ENCODE results near the gene CRYBG1. TPM values are rescaled to one million over a fixed set of nuclear protein-coding genes. Genes with fewer than 3 reads are reported as not detected.

Gene CRYBG1
- total and polyA plus RNA-seq, 2 donors (not counting 3 experiments of a cell fraction or from before 2014, with no cell fraction given): 4.1 to 30.1 TPM

GRCh38 chr6:106377061-106377540, 16.6 kb downstream of the CRYBG1 start:
- no peak for TF ChIP-seq GATA2 (IDR thresholded peaks at IDR 0.05; ENCODE audit: insufficient read depth, insufficient read length, low read depth, low read length)
- TF ChIP-seq MYC (IDR thresholded peaks at IDR 0.05; ENCODE audit: low read depth, low read length): no peak
- no peak for TF ChIP-seq POLR2AphosphoS5 (IDR thresholded peaks at IDR 0.05; ENCODE audit: insufficient read depth, low read depth, low read length)
- TF ChIP-seq FOS (IDR thresholded peaks at IDR 0.05; ENCODE audit: borderline replicate concordance, insufficient read depth, low read length): no peak
- TF ChIP-seq JUN (IDR thresholded peaks at IDR 0.05; ENCODE audit: borderline replicate concordance, insufficient read depth, insufficient read length, low read depth): no peak
- no peak for TF ChIP-seq EZH2 (IDR thresholded peaks at IDR 0.05; ENCODE audit: borderline replicate concordance, low read depth, low read length, severe bottlenecking)
- no peak for TF ChIP-seq POLR2A (IDR thresholded peaks at IDR 0.05; ENCODE audit: low read depth, low read length)
- no peak for TF ChIP-seq CTCF (IDR thresholded peaks at IDR 0.05; ENCODE audit: extremely low read depth in 1 of 2, insufficient read depth in 1 of 2, low read depth in 1 of 2, low read length in 2 of 2)
- no peak for TF ChIP-seq MAX (IDR thresholded peaks at IDR 0.05; ENCODE audit: insufficient read depth, insufficient read length)
- H3K27ac ChIP-seq (ENCODE audit: insufficient read depth, low read depth, low read length): no peak overlapping the region
- H3K4me2 ChIP-seq (ENCODE audit: insufficient read depth, low read length): peak overlapping the region; percentile 44
- H2AFZ ChIP-seq (ENCODE audit: low read depth, low read length): peak overlapping the region; percentile 36
- CTCF ChIA-PET: interaction anchor here (0.9 to 2.8 kb wide), 3 partner anchors 16 to 37 kb away, joined by 3 to 11 read pairs (median 3); partner anchors contain the start of gene CRYBG1
- H3K9me3 ChIP-seq (replicated peaks; ENCODE audit: control insufficient read depth, insufficient read depth, low read length): no peaks in the 10 kb centered on the region
- dilution Hi-C loops (cut with MboI; ENCODE audit: extremely low pct_ligation_motif_present, low sequenced_read_pairs): no loop called here
- no peak overlapping the region for H3K9ac ChIP-seq (replicated peaks; ENCODE audit: extremely low read depth, insufficient read depth, low read length)
- intact Hi-C loops (cut with micrococcal nuclease): no loop called here
- no peaks in the 10 kb centered on the region for H3K9me1 ChIP-seq (replicated peaks; ENCODE audit: control insufficient read depth, extremely low read depth, insufficient read depth, low read length)
- no peaks in the 10 kb centered on the region for H4K20me1 ChIP-seq (replicated peaks; ENCODE audit: control insufficient read depth, extremely low read depth, insufficient read depth, low read length)
- no peaks in the 10 kb centered on the region for H3K79me2 ChIP-seq (ENCODE audit: control insufficient read depth, insufficient read depth, low read length)
- FAIRE-seq (no peak), DNase-seq (ENCODE audit: low read depth, low spot score) (peak; percentile 84)
- BruUV-seq (replicated peaks): no TSS peak
- POLR2A ChIA-PET: no interaction called here
- peaks cover 0 to 10% of the 10 kb centered on the region in 2 experiments for H3K27me3 ChIP-seq (ENCODE audit: control insufficient read depth in 2 of 2, insufficient read depth in 2 of 2, low read length in 2 of 2)
- no peaks in the 10 kb centered on the region for H3K36me3 ChIP-seq (ENCODE audit: control insufficient read depth in 2 of 2, extremely low read depth in 1 of 2, insufficient read depth in 2 of 2, low read length in 2 of 2)
- H3K4me3 ChIP-seq (replicated peaks in 1 of 3; ENCODE audit: insufficient read depth in 1 of 3, low read depth in 1 of 3, low read length in 3 of 3): no peak overlapping the region
- peaks cover 14% of the 10 kb centered on the region for H3K4me1 ChIP-seq (ENCODE audit: control insufficient read depth, extremely low read depth, insufficient read depth, low read length)
